CD4-positive, alpha-beta memory T cell (primary cell): ENCODE measurements around the gene NT5C1A. TPM values are rescaled to one million over a fixed set of nuclear protein-coding genes. Genes with fewer than 3 reads are reported as not detected.
A peak's percentile ranks its signal among the peaks of the same experiment; 100 is the strongest.

Experiments
- CTCF ChIA-PET: fragments of 350-600 bp; sonication (Branson Sonifier 250); formaldehyde crosslinking; loops from one replicate; lab custom pipeline; 2021; ENCODE audit warnings: inconsistent platforms; ENCODE audit not compliant: partially characterized antibody; lab: Charles Lee
- POLR2A ChIA-PET: fragments of 350-600 bp; sonication (Branson Sonifier 250); formaldehyde crosslinking; loops from one replicate; lab custom pipeline; 2021; ENCODE audit not compliant: partially characterized antibody; lab: Charles Lee
- DNase-seq, 5 donors: peaks; one replicate each; pipeline versions ENCODE4 v3.0.0 to v3.0.0-alpha.2; 2020 to 2022; ENCODE audit warnings: mixed read lengths in 1 of 5
- H3K27ac ChIP-seq: one replicate; pipeline ENCODE4 v1.7.0; 2013; ENCODE audit warnings: low read depth, low read length
- H3K27me3 ChIP-seq: 2 replicates; pipeline ENCODE4 v1.7.0; 2013; ENCODE audit warnings: mild to moderate bottlenecking, low read length, moderate library complexity; ENCODE audit not compliant: insufficient read depth
- H3K36me3 ChIP-seq: 2 replicates; pipeline ENCODE4 v1.7.0; 2013; ENCODE audit warnings: mild to moderate bottlenecking, low read length, moderate library complexity; ENCODE audit not compliant: insufficient read depth
- H3K4me1 ChIP-seq: 2 replicates; pipeline ENCODE4 v1.7.0; 2013; ENCODE audit warnings: mild to moderate bottlenecking, low read length, moderate library complexity; ENCODE audit not compliant: insufficient read depth
- H3K4me3 ChIP-seq, 2 donors: one replicate each; pipeline ENCODE4 v1.7.0; 2013; ENCODE audit warnings: low read length in 2 of 2, mild to moderate bottlenecking in 1 of 2
- H3K9me3 ChIP-seq, 2 donors: one replicate each; pipeline ENCODE4 v1.7.0; 2013; ENCODE audit warnings: low read length in 2 of 2, control low read depth in 1 of 2; ENCODE audit not compliant: control insufficient read depth in 1 of 2
- H3K27ac Mint-ChIP-seq, 7 donors: one replicate each; pipeline ENCODE4 v1.8.0; 2020 to 2021; ENCODE audit warnings: mixed read lengths in 7 of 7, mild to moderate bottlenecking in 6 of 7, inconsistent platforms in 3 of 7, moderate library complexity in 3 of 7
- H3K27me3 Mint-ChIP-seq, 2 donors: one replicate each; pipeline ENCODE4 v1.8.0; 2020 to 2021; ENCODE audit warnings: mixed read lengths in 2 of 2
- H3K36me3 Mint-ChIP-seq, 2 donors: one replicate each; pipeline ENCODE4 v1.8.0; 2020 to 2021; ENCODE audit warnings: mixed read lengths in 2 of 2, inconsistent platforms in 1 of 2, mild to moderate bottlenecking in 1 of 2
- H3K4me1 Mint-ChIP-seq, 4 donors: one replicate each; pipeline ENCODE4 v1.8.0; 2020 to 2021; ENCODE audit warnings: mixed read lengths in 4 of 4, mild to moderate bottlenecking in 1 of 4
- H3K4me3 Mint-ChIP-seq, 8 donors: one replicate each; pipeline ENCODE4 v1.8.0; 2020 to 2021; ENCODE audit warnings: mixed read lengths in 8 of 8, mild to moderate bottlenecking in 7 of 8, moderate library complexity in 6 of 8, inconsistent platforms in 3 of 8
- H3K9me3 Mint-ChIP-seq, 8 donors: one replicate each; pipeline ENCODE4 v1.8.0; 2020 to 2021; ENCODE audit warnings: mixed read lengths in 8 of 8, mild to moderate bottlenecking in 5 of 8, inconsistent platforms in 3 of 8, moderate library complexity in 1 of 8
- intact Hi-C: fragments of 100-400 bp; cut with micrococcal nuclease; formaldehyde crosslinking; loops from one replicate; pipeline ENCODE4 v1.15.1; 2023
- polyA plus RNA-seq, 2 donors: library from polyadenylated mRNA; unstranded; fragments of 300-500 nt; fragmentation: Illumina TruSeq; gene quantifications; one replicate each; pipeline ENCODE4 v1.2.3, GENCODE V29; 2021
- total RNA-seq, 2 experiments: library from RNA; stranded (reverse); gene quantifications; one replicate each; pipeline ENCODE4 v1.2.3, GENCODE V29; 2021

NT5C1A gene
- total and polyA plus RNA-seq, 4 experiments from 2014 or later = 0.29 to 0.42 TPM; not detected in 2

DNA sequence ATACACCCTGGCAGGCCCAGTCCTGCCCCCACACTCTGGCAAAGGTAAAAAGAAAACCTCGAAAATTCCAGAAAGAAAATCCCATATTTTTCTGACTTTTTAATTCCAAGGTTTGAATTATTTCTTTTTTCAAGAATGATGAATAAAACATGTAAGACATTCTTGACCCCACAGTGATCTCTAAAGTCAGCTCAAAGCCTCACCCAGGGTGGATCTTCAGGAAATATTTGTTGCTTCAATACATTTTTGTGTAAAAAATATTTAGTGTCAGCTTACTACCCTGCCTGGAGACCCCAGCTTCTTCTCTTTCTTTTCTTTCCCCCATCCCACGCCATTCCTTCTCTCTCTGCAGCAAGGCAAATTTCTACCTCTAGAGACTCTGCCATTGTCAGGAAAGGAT, 7.0 kb upstream of the NT5C1A start:
- peaks cover 10 to 26% (median 22%) of the 10 kb centered on the region in 4 donors for H3K4me1 Mint-ChIP-seq
- H3K4me3 ChIP-seq = no peak overlapping the region
- H3K4me3 Mint-ChIP-seq = no peak overlapping the region
- POLR2A ChIA-PET = interaction anchor here (6.3 kb wide), 1 partner anchor 12 kb away, joined by 60 read pairs; the partner anchor contains the start of gene HPCAL4
- no peak overlapping the region for H3K27ac ChIP-seq
- peaks cover 13 to 15% of the 10 kb centered on the region in 2 donors for H3K36me3 Mint-ChIP-seq
- no peaks in the 10 kb centered on the region for H3K36me3 ChIP-seq
- intact Hi-C loops = no loop called here
- H3K27me3 Mint-ChIP-seq = peaks cover 0 to 2% of the 10 kb centered on the region in 2 donors
- peaks cover 29% of the 10 kb centered on the region for H3K4me1 ChIP-seq
- peak overlapping the region in 3 of 7 donors; percentile 9 to 73 (median 13) for H3K27ac Mint-ChIP-seq
- no peaks in the 10 kb centered on the region for H3K27me3 ChIP-seq
- H3K9me3 Mint-ChIP-seq = no peaks in the 10 kb centered on the region
- CTCF ChIA-PET = interaction anchor here (1.1 to 2.4 kb wide), 3 partner anchors 7 to 20 kb away, joined by 6 to 9 read pairs (median 8); partner anchors contain the start of genes HPCAL4 and NT5C1A
- no peak for DNase-seq
- H3K9me3 ChIP-seq = no peaks in the 10 kb centered on the region

DNA sequence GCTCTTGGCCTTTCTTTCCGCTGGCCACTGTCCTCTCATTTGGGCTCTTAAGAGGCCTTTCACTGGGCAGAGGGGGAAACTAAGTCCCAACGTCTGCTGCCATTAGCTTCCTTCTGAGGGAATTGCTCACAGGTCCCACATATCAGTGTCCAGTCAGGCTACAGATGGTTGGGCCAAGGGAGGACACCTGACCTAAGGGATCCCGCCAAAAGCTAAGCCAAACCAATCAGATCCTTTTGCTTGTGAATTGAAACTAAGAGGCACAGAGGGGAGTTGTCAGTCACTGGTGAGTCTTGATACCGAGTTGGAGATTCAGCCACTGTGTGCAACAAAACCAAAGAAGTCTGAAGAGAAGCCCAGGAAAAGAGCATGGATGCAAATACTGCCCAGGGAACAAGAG, 5.7 kb upstream of the NT5C1A start:
- peak overlapping the region in 1 of 7 donors; percentile 57 for H3K27ac Mint-ChIP-seq
- peaks cover 22% of the 10 kb centered on the region for H3K4me1 ChIP-seq
- peaks cover 10 to 20% (median 17%) of the 10 kb centered on the region in 4 donors for H3K4me1 Mint-ChIP-seq
- H3K9me3 Mint-ChIP-seq = no peaks in the 10 kb centered on the region
- intact Hi-C loops = no loop called here
- no peaks in the 10 kb centered on the region for H3K36me3 ChIP-seq
- H3K4me3 Mint-ChIP-seq = no peak overlapping the region
- no peak overlapping the region for H3K4me3 ChIP-seq
- peaks cover 0 to 2% of the 10 kb centered on the region in 2 donors for H3K27me3 Mint-ChIP-seq
- ChIA-PET POLR2A (interaction anchor here (1.0 to 6.3 kb wide), 2 partner anchors 9 to 14 kb away, joined by 5 to 60 read pairs; partner anchors contain the start of gene HPCAL4), CTCF (interaction anchor here (1.0 to 2.2 kb wide), 2 partner anchors 13 to 19 kb away, joined by 3 to 8 read pairs; partner anchors contain the start of gene HPCAL4)
- H3K36me3 Mint-ChIP-seq = peaks cover 11 to 12% of the 10 kb centered on the region in 2 donors
- no peaks in the 10 kb centered on the region for H3K9me3 ChIP-seq
- no peak overlapping the region for H3K27ac ChIP-seq
- no peaks in the 10 kb centered on the region for H3K27me3 ChIP-seq
- DNase-seq = no peak

DNA sequence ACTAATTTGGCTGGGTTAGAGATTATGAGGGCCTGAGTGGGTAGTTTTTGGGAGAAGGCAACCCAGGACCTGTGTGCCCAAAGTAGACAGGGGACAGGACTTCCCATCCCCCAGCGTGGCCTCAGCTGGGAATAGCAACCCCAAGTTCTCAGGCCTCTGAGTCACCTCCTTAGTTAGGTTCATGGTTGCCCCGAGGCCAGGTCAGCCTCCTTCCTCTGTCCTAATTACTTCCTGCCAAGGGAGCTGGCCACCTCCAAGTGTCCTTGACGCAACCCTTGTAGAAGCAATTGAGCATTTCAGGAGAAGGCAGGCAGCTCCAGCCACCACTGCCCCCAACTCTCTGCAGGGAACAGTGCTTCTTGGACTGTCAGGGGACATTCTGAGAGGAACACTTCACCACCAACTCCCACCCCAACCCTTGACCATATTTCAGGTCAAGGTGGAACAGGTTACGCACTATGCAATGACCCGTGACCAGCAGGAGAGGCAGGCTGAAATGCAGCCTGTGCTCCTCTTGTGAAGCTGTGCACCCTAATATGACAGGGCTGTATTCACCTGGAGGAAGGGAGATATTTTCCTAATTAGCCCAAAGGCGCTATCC, 5.1 kb upstream of the NT5C1A start:
- Histone ChIP-seq H3K9me3 (no peaks in the 10 kb centered on the region), H3K27me3 (peaks cover 2% of the 10 kb centered on the region), H3K36me3 (no peaks in the 10 kb centered on the region), H3K4me1 (peaks cover 23% of the 10 kb centered on the region), H3K27ac (no peak overlapping the region), H3K4me3 (no peak overlapping the region)
- ChIA-PET CTCF (interaction anchor here (1.0 to 2.2 kb wide), 2 partner anchors 13 to 18 kb away, joined by 3 to 8 read pairs; partner anchors contain the start of gene HPCAL4), POLR2A (interaction anchor here (6.3 kb wide), 1 partner anchor 14 kb away, joined by 60 read pairs; the partner anchor contains the start of gene HPCAL4)
- Mint-ChIP-seq H3K27ac (no peak overlapping the region), H3K9me3 (no peaks in the 10 kb centered on the region), H3K27me3 (no peaks in the 10 kb centered on the region), H3K4me1 (peaks cover 8 to 16% (median 15%) of the 10 kb centered on the region in 4 donors), H3K36me3 (peaks cover 8 to 9% of the 10 kb centered on the region in 2 donors), H3K4me3 (no peak overlapping the region)
- intact Hi-C loops = no loop called here
- DNase-seq = no peak

DNA sequence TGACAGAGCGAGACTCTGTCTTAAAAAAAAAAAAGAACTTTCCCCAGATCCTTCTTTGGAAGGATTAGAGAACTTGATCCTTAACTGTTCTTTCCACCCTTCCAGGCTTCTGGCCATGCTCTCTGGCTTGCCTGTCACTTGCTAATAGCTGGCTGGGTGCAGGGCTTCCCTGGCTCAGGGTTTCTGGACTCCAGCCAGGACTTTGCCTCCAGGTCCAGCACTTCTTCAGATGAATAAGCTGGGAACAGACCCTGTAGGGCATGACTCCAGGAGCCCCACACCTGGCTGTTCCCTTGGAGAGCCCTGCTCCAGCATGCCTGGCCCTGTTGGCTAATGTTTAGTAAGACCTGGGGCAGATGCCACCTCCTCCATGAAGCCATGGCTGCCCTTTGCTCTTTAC, 3.3 kb upstream of the NT5C1A start:
- Mint-ChIP-seq H3K4me3 (no peak overlapping the region), H3K9me3 (no peaks in the 10 kb centered on the region), H3K4me1 (peaks cover 4 to 7% (median 5%) of the 10 kb centered on the region in 4 donors), H3K36me3 (peaks cover 2 to 8% of the 10 kb centered on the region in 2 donors), H3K27me3 (peaks cover 2 to 9% of the 10 kb centered on the region in 2 donors), H3K27ac (no peak overlapping the region)
- intact Hi-C loops = no loop called here
- H3K27ac ChIP-seq = no peak overlapping the region
- POLR2A ChIA-PET = interaction anchor here (7.5 kb wide), 1 partner anchor 17 kb away, joined by 62 read pairs; the partner anchor contains the start of gene HPCAL4
- peaks cover 22% of the 10 kb centered on the region for H3K4me1 ChIP-seq
- peaks cover 17% of the 10 kb centered on the region for H3K27me3 ChIP-seq
- CTCF ChIA-PET = interaction anchor here (1.9 to 2.4 kb wide), 2 partner anchors 9 to 18 kb away, joined by 6 to 7 read pairs; no protein-coding TSS in a partner anchor
- no peak overlapping the region for H3K4me3 ChIP-seq
- H3K9me3 ChIP-seq = no peaks in the 10 kb centered on the region
- DNase-seq = no peak
- no peaks in the 10 kb centered on the region for H3K36me3 ChIP-seq

DNA sequence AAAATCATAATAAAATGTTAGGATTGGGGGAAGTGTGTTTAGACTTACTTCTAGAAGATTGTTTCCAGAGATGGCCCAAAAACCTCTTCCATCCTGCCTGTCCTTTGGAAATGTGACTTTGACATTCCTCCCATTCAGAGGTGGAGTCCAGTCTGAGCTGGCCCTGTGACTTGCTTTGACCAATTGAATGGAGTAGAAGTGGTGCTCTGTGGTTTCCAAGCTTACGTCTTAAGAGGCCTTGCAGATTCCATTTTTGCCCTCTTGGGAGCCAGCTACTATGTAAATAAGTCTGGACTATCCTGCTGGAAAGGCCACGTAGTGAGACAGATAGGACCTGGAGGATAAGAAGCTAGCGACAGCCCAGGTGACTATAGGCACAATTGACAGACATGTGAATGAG, 1.3 kb upstream of the NT5C1A start:
- Histone ChIP-seq H3K4me1 (peaks cover 18% of the 10 kb centered on the region), H3K27ac (no peak overlapping the region), H3K36me3 (no peaks in the 10 kb centered on the region), H3K27me3 (peaks cover 17% of the 10 kb centered on the region), H3K4me3 (no peak overlapping the region), H3K9me3 (no peaks in the 10 kb centered on the region)
- ChIA-PET CTCF (interaction anchor here (0.9 to 6.9 kb wide), 19 partner anchors 8 to 94 kb away, joined by 3 to 103 read pairs (median 6); partner anchors contain the start of gene HPCAL4), POLR2A (interaction anchor here (1.6 to 7.5 kb wide), 3 partner anchors 19 to 47 kb away, joined by 4 to 62 read pairs (median 6); partner anchors contain the start of gene HPCAL4)
- H3K36me3 Mint-ChIP-seq = no peaks in the 10 kb centered on the region
- no peak overlapping the region for H3K27ac Mint-ChIP-seq
- intact Hi-C loops = no loop called here
- H3K4me1 Mint-ChIP-seq = peaks cover 0 to 7% (median 5%) of the 10 kb centered on the region in 4 donors
- peaks cover 13 to 14% of the 10 kb centered on the region in 2 donors for H3K27me3 Mint-ChIP-seq
- no peaks in the 10 kb centered on the region for H3K9me3 Mint-ChIP-seq
- no peak for DNase-seq
- H3K4me3 Mint-ChIP-seq = peak overlapping the region in 2 of 8 donors; percentile 26 to 57

DNA sequence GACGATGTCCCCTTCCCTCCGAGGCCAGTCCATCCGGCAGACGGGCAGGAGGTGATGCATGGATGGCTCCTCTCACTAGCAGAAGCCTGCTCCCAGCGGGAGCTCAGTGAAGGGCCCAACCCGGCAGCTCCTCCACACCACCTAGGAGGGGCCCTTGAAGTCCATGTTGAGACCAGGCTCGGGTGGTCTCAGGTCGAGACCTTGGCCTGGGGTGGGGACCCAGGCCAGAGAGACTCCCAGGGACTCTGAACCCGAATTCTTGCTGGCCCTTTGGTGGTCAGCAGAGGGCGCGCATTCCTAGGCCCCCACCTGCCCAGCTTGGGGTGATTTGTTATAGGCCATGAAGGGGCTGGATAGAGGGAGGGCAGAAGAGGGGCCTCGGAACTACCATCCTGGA, 642 bp upstream of the NT5C1A start:
- peaks cover 14 to 16% of the 10 kb centered on the region in 2 donors for H3K27me3 Mint-ChIP-seq
- Histone ChIP-seq H3K4me3 (no peak overlapping the region), H3K36me3 (no peaks in the 10 kb centered on the region), H3K4me1 (peaks cover 18% of the 10 kb centered on the region), H3K27me3 (peaks cover 17% of the 10 kb centered on the region), H3K27ac (no peak overlapping the region), H3K9me3 (no peaks in the 10 kb centered on the region)
- ChIA-PET POLR2A (interaction anchor here (0.7 to 7.5 kb wide), 7 partner anchors 8 to 66 kb away, joined by 3 to 62 read pairs (median 8); partner anchors contain the start of genes HPCAL4 and PPIE), CTCF (interaction anchor here (0.8 to 6.9 kb wide), 24 partner anchors 7 to 94 kb away, joined by 3 to 103 read pairs (median 6); partner anchors contain the start of gene HPCAL4)
- H3K36me3 Mint-ChIP-seq = no peaks in the 10 kb centered on the region
- peak in 2 of 5 donors; percentile 31 to 36 for DNase-seq
- no peaks in the 10 kb centered on the region for H3K9me3 Mint-ChIP-seq
- intact Hi-C loops = loop anchor here (1.0 kb wide), 1 partner anchor 48 kb away; no protein-coding TSS in a partner anchor
- peak overlapping the region; percentile 57 to 78 (median 69) for H3K4me3 Mint-ChIP-seq
- peak overlapping the region in 1 of 7 donors; percentile 11 for H3K27ac Mint-ChIP-seq
- H3K4me1 Mint-ChIP-seq = peaks cover 0 to 7% (median 5%) of the 10 kb centered on the region in 4 donors
